ENCODE results near the gene OXGR1.

OXGR1 gene

GRCh38 chr13:96996886-96997285, 2.6 kb upstream of the OXGR1 start:
- no peak overlapping the region for H3K4me3 ChIP-seq (ENCODE audit: low read depth, low read length)
- no peak for TF ChIP-seq CTCF (IDR thresholded peaks at IDR 0.05; ENCODE audit: borderline replicate concordance, insufficient read depth, low read depth, low read length)

GRCh38 chr13:96996107-96996506, 1.8 kb upstream of the OXGR1 start:
- H3K4me3 ChIP-seq (ENCODE audit: low read depth, low read length), result no peak overlapping the region
- TF ChIP-seq CTCF (IDR thresholded peaks at IDR 0.05; ENCODE audit: borderline replicate concordance, insufficient read depth, low read depth, low read length), result no peak

DNA sequence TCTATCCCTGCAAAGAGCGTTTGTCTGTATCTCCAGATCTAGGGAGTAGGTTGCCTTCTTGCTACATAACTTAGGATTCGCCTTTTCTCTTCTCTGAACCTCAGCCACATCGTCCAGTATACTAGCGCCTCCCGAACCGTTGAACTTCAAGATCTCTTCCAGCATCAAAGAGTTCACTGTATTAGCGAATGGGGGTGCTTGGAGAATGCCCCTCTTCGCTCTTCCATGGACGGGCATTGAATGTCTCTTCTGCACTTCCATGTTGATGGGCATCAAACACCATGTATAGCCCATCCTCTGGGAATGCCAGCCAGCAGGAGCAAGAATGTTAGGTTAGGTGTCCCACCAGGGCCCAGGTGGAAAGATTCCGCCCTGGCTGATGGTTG, 575 bp upstream of the OXGR1 start:
- TF ChIP-seq CTCF (IDR thresholded peaks at IDR 0.05; ENCODE audit: borderline replicate concordance, insufficient read depth, low read depth, low read length), result no peak
- H3K4me3 ChIP-seq (ENCODE audit: low read depth, low read length), result no peak overlapping the region

DNA sequence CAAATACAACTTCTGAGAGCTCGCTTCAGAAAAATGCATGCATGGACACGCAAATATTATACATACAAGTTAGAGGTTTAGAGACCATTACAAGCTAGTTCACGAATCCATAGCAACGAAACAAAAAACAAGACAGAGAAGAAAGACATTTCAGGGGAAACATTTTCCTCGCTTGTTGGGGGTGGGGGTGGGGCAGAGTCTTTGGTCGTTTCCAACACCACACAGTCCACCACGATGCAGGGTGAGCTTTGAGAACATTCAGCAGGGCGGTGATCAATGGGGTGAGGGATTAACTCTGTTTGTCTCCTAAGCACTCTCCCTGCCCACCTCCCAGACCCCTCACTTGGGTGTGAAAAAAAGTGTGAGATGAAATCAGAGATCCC, 651 bp downstream of the OXGR1 start:
- TF ChIP-seq CTCF (IDR thresholded peaks at IDR 0.05; ENCODE audit: borderline replicate concordance, insufficient read depth, low read depth, low read length), result no peak
- no peak overlapping the region for H3K4me3 ChIP-seq (ENCODE audit: low read depth, low read length)

DNA sequence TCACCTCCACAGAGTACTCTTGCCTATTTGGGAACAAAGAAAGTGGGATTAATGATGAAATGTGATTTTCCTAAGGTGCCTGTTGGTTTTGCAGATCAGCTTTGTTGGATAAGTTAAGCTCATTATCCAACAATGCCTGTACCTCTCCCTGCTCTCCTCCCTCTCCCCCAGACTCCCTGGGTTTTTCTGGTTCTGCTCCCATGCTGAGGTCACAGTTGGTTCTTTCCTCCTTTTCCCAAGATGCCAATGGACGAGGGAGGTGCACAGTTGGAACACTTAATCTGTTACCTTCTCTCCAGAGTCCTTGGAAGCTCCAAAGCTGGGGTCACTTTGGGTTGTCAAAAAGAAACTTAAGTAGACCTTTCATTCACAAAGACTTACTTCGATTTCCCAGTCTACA, 1.6 kb downstream of the OXGR1 start:
- no peak for TF ChIP-seq CTCF (IDR thresholded peaks at IDR 0.05; ENCODE audit: borderline replicate concordance, insufficient read depth, low read depth, low read length)
- no peak overlapping the region for H3K4me3 ChIP-seq (ENCODE audit: low read depth, low read length)

DNA sequence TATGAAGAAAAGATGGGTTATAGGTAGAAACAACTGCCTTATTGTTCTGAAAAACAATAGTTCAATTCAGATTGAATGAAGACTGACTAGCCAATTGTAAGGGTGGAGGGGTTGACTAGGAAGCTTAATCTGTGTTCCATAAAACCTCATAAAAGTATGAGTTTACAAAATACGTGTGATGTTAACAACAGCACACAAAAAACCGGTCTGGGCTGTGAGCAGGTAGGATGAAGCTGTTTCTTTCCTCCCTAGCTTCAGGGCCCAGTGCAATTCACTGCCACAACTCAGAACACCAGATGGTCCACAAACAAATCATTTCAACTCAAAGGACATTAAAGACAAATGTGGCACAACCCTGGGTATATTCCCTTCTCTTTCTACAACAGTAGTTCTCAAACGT, 3.2 kb downstream of the OXGR1 start:
- no peak for TF ChIP-seq CTCF (IDR thresholded peaks at IDR 0.05; ENCODE audit: borderline replicate concordance, insufficient read depth, low read depth, low read length)
- no peak overlapping the region for H3K4me3 ChIP-seq (ENCODE audit: low read depth, low read length)

- no peak for TF ChIP-seq CTCF (IDR thresholded peaks at IDR 0.05; ENCODE audit: borderline replicate concordance, insufficient read depth, low read depth, low read length)
Measured at GRCh38 chr13:96988441-96988840, 5.8 kb downstream of the OXGR1 start.

More at GRCh38 chr13:96988441-96988840, 5.8 kb downstream of the OXGR1 start:
- H3K4me3 ChIP-seq (ENCODE audit: low read depth, low read length), result no peak overlapping the region

Data from GM12875 (cell line).